DOHH2 (cell line): ENCODE data around the gene PDIA6.
A peak's percentile ranks its signal among the peaks of the same experiment; 100 is the strongest.

Experiments used
- H3F3A ChIP-seq: fragments of 200-600 bp; sonication (generic), shearing (Covaris generic); 2 replicates; pipeline ENCODE4 v1.6.0; 2016; ENCODE audit warnings: antibody characterized with exemption, mild to moderate bottlenecking; ENCODE audit not compliant: control insufficient read depth, insufficient read depth
- H3K27ac ChIP-seq: fragments of 200-600 bp; sonication (generic); 2 replicates; pipeline ENCODE4 v1.5.1; 2014; ENCODE audit warnings: low read depth, mild to moderate bottlenecking, low read length, moderate library complexity
- H3K27me3 ChIP-seq: fragments of 200-600 bp; sonication (generic); 2 replicates; pipeline ENCODE4 v1.6.1; 2014; ENCODE audit warnings: mild to moderate bottlenecking, low read length, mixed read lengths; ENCODE audit not compliant: control insufficient read depth
- H3K36me3 ChIP-seq: fragments of 200-600 bp; sonication (generic); 2 replicates; pipeline ENCODE4 v1.6.1; 2014; ENCODE audit warnings: mild to moderate bottlenecking, low read length, moderate library complexity, mixed read lengths; ENCODE audit not compliant: control insufficient read depth
- H3K4me1 ChIP-seq: fragments of 200-600 bp; sonication (generic); 2 replicates; pipeline ENCODE4 v1.6.1; 2014; ENCODE audit warnings: mild to moderate bottlenecking, low read length, mixed read lengths; ENCODE audit not compliant: control insufficient read depth
- H3K4me2 ChIP-seq: fragments of 200-600 bp; sonication (generic); 2 replicates; pipeline ENCODE4 v1.6.0; 2014; ENCODE audit warnings: mild to moderate bottlenecking, low read length, moderate library complexity
- H3K4me3 ChIP-seq: fragments of 200-600 bp; sonication (generic); 2 replicates; pipeline ENCODE4 v1.5.1; 2014; ENCODE audit warnings: mild to moderate bottlenecking, low read length, mixed read lengths
- H3K79me2 ChIP-seq: fragments of 200-600 bp; sonication (generic); 2 replicates; pipeline ENCODE4 v1.6.1; 2014; ENCODE audit warnings: mild to moderate bottlenecking, low read length, mixed read lengths; ENCODE audit not compliant: control insufficient read depth
- H3K9me2 ChIP-seq: fragments of 200-600 bp; sonication (generic); replicated peaks from 2 replicates; pipeline ENCODE4 v1.6.1; 2014; ENCODE audit warnings: mild to moderate bottlenecking, low read length, mixed read lengths; ENCODE audit not compliant: control insufficient read depth
- H3K9me3 ChIP-seq: fragments of 200-600 bp; sonication (generic); 2 replicates; pipeline ENCODE4 v1.6.1; 2014; ENCODE audit warnings: antibody characterized with exemption, low read length, mixed read lengths; ENCODE audit not compliant: control insufficient read depth, insufficient read depth
- H4K20me1 ChIP-seq: fragments of 200-600 bp; sonication (generic); 2 replicates; pipeline ENCODE4 v1.6.0; 2014; ENCODE audit warnings: low read depth, mild to moderate bottlenecking, antibody characterized with exemption, low read length, moderate library complexity; ENCODE audit not compliant: control insufficient read depth, insufficient read depth
- EZH2phosphoT487 ChIP-seq: fragments of 200-600 bp; sonication (generic); IDR thresholded peaks from 2 replicates; pipeline ENCODE4 v1.6.1; 2017; ENCODE audit warnings: borderline replicate concordance, mild to moderate bottlenecking, antibody characterized with exemption, low read length, moderate library complexity, mixed read lengths
- TF ChIP-seq, protein P1 (sequence below): fragments of 200-600 bp; sonication (generic); IDR thresholded peaks from one replicate; pipeline ENCODE4 v1.5.1; 2014; ENCODE audit warnings: antibody characterized with exemption, mild to moderate bottlenecking, low read depth, low read length; ENCODE audit not compliant: poor library complexity, severe bottlenecking

PDIA6 gene

GRCh38 chr2:10802657-10803056, 9.9 kb downstream of the PDIA6 start:
- Histone ChIP-seq H3K27me3 (no peaks in the 10 kb centered on the region), H3K27ac (peak overlapping the region; percentile 17; the same call in 1 of the 2 replicates), H3F3A (peaks cover 3% of the 10 kb centered on the region), H3K9me2 (no peaks in the 10 kb centered on the region), H3K4me1 (peaks cover 52% of the 10 kb centered on the region), H3K4me3 (peak overlapping the region; percentile 12; the same call in 1 of the 2 replicates), H4K20me1 (peaks cover 23% of the 10 kb centered on the region), H3K79me2 (peaks cover 88% of the 10 kb centered on the region), H3K36me3 (peaks cover 75% of the 10 kb centered on the region), H3K4me2 (peak overlapping the region; percentile 39), H3K9me3 (no peaks in the 10 kb centered on the region)
- TF ChIP-seq EZH2phosphoT487, result no peak
- TF ChIP-seq, protein P1, sequence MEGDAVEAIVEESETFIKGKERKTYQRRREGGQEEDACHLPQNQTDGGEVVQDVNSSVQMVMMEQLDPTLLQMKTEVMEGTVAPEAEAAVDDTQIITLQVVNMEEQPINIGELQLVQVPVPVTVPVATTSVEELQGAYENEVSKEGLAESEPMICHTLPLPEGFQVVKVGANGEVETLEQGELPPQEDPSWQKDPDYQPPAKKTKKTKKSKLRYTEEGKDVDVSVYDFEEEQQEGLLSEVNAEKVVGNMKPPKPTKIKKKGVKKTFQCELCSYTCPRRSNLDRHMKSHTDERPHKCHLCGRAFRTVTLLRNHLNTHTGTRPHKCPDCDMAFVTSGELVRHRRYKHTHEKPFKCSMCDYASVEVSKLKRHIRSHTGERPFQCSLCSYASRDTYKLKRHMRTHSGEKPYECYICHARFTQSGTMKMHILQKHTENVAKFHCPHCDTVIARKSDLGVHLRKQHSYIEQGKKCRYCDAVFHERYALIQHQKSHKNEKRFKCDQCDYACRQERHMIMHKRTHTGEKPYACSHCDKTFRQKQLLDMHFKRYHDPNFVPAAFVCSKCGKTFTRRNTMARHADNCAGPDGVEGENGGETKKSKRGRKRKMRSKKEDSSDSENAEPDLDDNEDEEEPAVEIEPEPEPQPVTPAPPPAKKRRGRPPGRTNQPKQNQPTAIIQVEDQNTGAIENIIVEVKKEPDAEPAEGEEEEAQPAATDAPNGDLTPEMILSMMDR, result no peak

GRCh38 chr2:10800163-10800562, 12.4 kb downstream of the PDIA6 start:
- Histone ChIP-seq H3K27me3 (no peaks in the 10 kb centered on the region), H3K36me3 (peaks cover 83% of the 10 kb centered on the region), H3K4me2 (no peak overlapping the region), H3K4me1 (peaks cover 38% of the 10 kb centered on the region), H3K79me2 (peaks cover 89% of the 10 kb centered on the region), H3K4me3 (no peak overlapping the region), H3K27ac (no peak overlapping the region), H4K20me1 (peaks cover 23% of the 10 kb centered on the region), H3K9me2 (no peaks in the 10 kb centered on the region), H3K9me3 (no peaks in the 10 kb centered on the region), H3F3A (peaks cover 9% of the 10 kb centered on the region)
- TF ChIP-seq EZH2phosphoT487, result no peak
- TF ChIP-seq, protein P1, result no peak

DNA sequence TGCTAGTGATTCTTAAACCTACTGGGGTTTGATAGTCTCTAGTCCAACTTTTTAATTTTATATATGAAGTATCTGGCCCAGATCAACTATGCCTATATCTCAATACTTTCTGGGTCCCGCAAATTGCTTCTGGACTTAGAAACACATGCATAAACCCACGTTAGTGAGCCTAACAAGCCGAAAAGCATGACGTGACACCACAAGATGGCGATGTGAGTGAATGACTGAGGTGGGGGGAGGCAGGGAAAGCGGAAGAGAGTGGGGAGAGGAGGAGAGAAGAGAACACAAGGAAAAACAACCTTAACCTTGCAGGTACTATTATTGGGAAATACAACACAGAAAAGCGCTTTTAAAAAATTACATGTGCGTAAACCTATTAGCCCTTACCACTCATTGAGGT, 13.8 kb downstream of the PDIA6 start:
- peaks cover 37% of the 10 kb centered on the region for H3K4me1 ChIP-seq
- no peaks in the 10 kb centered on the region for H3K27me3 ChIP-seq
- H4K20me1 ChIP-seq, result peaks cover 23% of the 10 kb centered on the region
- peaks cover 86% of the 10 kb centered on the region for H3K79me2 ChIP-seq
- H3K4me3 ChIP-seq, result no peak overlapping the region
- peaks cover 90% of the 10 kb centered on the region for H3K36me3 ChIP-seq
- H3F3A ChIP-seq, result peaks cover 9% of the 10 kb centered on the region
- H3K4me2 ChIP-seq, result no peak overlapping the region
- no peak overlapping the region for H3K27ac ChIP-seq
- no peaks in the 10 kb centered on the region for H3K9me2 ChIP-seq
- no peaks in the 10 kb centered on the region for H3K9me3 ChIP-seq
- TF ChIP-seq, protein P1, result no peak
- no peak for TF ChIP-seq EZH2phosphoT487

DNA sequence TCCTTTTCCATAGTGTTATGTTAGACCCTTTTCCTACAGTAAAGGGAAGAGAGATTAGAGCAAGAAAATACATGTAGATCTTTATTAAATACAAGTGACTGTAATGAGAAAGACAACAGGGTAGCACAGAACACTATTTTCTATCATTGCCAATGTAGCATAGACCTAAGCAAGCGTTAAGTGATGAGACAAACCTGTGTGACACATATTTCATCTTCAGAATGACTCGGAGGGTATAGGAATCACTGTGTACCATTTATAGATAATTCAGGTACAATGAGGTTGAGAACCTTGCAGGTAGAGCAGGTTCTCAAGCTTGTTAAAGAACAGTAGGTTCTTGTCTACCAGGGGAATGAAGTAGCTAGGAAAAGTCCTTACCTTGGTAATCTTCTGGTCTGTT, 15.9 kb downstream of the PDIA6 start:
- H3K4me3 ChIP-seq, result no peak overlapping the region
- no peak overlapping the region for H3K4me2 ChIP-seq
- no peak for TF ChIP-seq EZH2phosphoT487
- TF ChIP-seq, protein P1, result no peak
- peaks cover 77% of the 10 kb centered on the region for H3K79me2 ChIP-seq
- no peaks in the 10 kb centered on the region for H3K9me2 ChIP-seq
- H3K36me3 ChIP-seq, result peaks cover 93% of the 10 kb centered on the region
- H3K27ac ChIP-seq, result no peak overlapping the region
- peaks cover 22% of the 10 kb centered on the region; the same call in 1 of the 2 replicates for H4K20me1 ChIP-seq
- H3F3A ChIP-seq, result peaks cover 6% of the 10 kb centered on the region; the same call in 1 of the 2 replicates
- H3K4me1 ChIP-seq, result peaks cover 19% of the 10 kb centered on the region
- H3K9me3 ChIP-seq, result no peaks in the 10 kb centered on the region
- no peaks in the 10 kb centered on the region for H3K27me3 ChIP-seq
